NCI-H128 (cell line): Measurements from ENCODE around the gene DNAH3.
"Not testable (repeated sequence)": the region's sequence is repeated elsewhere in the genome, so short reads cannot be mapped to it uniquely, and the experiment has no call there.

Experiments used
- DNase-seq: peaks from one replicate; lab custom pipeline; 2025; ENCODE audit not compliant: unreplicated experiment; lab: John Stamatoyannopoulos, UW

DNAH3 gene, protein sequence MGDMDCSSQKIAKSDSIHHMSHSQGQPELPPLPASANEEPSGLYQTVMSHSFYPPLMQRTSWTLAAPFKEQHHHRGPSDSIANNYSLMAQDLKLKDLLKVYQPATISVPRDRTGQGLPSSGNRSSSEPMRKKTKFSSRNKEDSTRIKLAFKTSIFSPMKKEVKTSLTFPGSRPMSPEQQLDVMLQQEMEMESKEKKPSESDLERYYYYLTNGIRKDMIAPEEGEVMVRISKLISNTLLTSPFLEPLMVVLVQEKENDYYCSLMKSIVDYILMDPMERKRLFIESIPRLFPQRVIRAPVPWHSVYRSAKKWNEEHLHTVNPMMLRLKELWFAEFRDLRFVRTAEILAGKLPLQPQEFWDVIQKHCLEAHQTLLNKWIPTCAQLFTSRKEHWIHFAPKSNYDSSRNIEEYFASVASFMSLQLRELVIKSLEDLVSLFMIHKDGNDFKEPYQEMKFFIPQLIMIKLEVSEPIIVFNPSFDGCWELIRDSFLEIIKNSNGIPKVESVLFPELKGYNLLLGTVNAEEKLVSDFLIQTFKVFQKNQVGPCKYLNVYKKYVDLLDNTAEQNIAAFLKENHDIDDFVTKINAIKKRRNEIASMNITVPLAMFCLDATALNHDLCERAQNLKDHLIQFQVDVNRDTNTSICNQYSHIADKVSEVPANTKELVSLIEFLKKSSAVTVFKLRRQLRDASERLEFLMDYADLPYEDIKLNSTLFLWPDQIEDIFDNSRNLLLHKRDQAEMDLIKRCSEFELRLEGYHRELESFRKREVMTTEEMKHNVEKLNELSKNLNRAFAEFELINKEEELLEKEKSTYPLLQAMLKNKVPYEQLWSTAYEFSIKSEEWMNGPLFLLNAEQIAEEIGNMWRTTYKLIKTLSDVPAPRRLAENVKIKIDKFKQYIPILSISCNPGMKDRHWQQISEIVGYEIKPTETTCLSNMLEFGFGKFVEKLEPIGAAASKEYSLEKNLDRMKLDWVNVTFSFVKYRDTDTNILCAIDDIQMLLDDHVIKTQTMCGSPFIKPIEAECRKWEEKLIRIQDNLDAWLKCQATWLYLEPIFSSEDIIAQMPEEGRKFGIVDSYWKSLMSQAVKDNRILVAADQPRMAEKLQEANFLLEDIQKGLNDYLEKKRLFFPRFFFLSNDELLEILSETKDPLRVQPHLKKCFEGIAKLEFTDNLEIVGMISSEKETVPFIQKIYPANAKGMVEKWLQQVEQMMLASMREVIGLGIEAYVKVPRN (N-terminal part only)

DNA sequence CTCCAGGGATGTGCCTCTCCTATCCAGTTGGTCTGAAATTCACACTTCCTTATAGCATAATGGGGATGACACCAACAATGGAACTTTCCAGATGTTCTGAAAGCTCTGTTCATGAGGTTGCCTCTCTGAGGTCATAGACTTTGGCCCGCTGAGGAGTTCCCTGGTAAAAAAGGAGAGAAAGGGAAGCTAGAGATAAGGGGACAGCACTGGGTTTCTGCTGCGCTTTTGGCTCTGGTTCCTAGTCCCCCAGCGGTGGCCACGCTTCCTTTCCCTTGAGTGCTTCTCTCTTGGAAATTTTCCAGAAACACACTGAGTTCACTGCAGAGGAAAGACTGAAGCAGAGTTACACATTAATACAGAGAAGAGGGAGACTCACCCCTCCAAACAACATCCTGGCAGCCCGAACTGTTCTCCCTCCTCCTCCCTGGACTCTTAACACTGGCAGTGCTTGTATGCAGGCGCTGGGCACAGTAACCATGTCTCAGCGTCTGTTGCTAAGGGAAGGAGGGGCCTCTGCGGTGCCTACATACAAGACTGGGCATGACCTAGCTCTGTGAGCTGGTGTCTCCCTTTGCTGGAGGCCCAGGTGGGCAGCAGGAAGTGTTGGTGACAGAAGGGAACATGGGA is at the start of gene DNAH3:
Gene DNAH3, minus strand, starts transcription at position 472 of the 627 bp plus-strand sequence. CDS start 527 bp downstream, outside the sequence.
- peak; percentile 50 for DNase-seq

DNA sequence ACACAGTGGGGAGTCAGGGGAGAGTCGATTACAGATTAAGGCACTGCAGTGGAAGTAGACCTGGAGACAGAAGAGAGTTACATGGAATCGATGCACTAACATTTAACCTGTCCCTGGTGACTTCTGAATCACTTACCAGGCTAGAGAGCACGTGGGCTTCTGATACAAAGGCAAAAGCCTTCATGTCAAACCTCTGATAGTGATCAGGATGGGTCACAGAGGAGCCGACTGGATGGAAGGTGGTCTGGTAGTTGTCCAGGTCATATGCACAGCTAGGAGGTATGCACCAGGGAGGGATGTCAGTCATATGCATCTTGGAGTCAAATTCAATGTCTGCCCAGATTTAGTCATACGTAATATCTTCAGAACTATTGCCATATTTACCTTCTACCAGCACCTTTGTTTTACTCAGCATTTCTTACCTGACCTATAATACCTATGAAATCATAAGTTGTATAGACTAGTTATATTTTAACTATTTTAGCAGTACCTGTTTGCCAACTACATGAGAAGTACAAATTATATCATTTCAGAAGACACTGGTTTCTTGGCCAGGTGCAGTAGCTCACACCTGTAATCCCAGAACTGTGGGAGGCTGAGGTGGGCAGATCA is 49.1 kb upstream of the DNAH3 start:
- no peak for DNase-seq

DNA sequence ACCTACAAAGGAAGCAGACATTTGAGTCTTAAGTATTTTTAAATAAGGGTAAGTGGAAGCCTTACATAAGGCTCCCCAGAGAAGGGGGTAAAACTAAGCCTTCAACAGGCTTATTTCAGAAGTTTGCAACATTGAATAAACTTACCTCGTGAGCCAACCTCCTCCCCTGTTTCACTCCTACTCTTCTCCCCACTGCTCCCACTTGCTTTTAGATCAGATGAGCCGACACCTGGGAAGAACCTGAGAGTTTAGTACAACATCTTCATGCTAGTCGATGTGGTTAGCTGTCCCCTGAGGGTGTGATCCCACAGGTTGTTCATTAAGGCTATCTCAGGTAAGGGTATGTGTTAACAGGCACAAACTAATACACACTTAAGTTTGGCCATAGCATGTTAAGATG is 47.0 kb upstream of the DNAH3 start:
- DNase-seq = no peak

DNA sequence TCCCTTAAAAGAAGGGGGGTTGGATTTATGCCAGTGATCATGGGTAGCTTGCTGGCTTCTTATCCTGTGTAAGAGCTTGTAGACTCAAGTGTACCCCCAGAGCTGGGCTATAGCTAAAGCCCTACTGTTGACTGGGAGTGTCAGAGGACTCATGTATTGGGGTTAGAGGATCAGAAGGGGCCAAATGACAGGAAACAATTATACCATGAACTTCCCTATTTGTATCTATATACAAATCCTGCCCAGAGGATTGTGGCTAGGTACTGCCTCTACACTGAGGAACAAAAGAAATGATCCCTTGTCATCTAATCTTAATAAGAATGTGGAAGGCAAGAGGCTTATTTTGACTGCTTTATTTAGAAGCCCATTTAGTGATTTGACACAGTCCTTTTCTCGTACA is 46.5 kb upstream of the DNAH3 start:
- no peak for DNase-seq

DNA sequence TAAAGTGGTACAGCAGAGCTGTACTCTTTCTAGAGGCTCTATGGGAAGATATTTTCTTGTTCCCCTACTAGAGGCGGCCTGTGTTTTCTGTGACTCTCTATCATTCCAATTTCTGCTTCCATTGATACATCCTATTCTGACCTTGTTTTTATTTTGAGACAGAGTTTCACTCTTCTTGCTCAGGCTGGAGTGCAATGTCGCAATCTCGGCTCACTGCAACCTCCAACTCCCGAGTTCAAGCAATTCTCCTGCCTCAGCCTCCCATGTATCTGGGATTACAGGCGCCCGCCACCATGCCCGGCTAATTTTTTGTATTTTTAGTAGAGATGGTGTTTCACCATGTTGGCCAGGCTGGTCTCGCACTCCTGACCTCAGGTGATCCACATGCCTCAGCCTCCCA is 44.7 kb upstream of the DNAH3 start:
- not testable (repeated sequence) for DNase-seq

DNA sequence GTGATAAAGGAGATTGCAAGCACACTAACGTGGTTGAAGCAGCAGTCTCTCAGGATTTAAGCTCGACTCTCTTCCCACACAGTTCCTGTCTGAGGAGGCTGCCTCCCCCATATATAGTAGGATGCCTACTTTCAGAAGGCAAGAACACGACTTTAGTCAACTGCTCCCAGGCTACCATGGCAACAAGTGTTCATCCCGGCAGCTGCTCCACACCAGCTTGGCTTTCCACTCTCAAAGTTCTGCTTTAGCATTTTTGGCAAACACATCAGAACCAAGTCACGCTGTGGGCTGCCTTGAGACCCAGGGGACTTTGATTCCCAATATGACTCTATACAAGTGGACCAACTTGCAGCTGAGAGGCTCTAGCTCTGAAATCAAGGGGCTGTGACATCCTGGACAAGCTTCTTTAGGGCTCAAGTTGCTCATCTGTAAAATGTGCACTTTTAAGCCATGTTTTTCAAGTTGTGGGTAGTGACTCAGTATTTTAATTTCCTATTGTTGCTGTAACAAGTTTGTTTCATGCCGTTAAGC is 44.2 kb upstream of the DNAH3 start:
- DNase-seq = no peak

DNA sequence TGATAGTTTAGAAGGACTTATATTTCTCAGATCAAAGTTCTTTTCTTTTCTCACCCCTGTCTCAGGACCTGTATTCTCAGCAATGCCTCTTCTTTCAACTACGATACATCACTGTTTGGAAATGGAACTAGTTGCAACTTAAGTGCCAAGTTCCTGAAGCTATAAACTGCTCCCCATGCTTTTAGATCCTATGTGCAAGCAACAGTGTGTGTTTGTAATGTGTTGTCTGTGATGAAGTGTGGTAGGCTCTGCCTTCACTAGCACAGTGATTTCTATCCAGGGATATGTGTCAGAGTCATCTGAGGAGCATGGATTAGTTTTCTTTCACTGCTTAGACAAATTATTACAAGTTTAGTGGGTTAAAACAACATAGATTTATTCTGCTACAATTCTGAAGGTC is 42.3 kb upstream of the DNAH3 start:
- no peak for DNase-seq

DNA sequence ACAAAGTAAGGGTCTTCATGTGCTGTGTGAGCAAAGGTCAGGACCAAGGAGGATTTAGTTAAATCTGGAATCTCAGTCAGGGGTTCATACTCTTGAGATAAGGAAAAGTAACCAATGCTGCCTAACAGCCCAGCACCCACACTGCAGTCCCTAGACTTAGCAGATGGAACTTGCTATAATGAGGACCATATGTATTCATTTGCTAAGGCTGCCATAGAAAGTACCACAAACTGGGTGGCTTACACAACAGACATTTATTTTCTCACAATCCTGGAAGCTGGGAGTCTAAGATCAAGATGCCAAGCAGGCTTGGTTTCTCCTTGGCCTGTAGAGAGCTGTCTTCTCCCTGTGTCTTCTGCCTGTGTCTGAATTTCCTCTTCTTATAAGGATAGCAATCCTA is 40.0 kb upstream of the DNAH3 start:
- no peak for DNase-seq

DNA sequence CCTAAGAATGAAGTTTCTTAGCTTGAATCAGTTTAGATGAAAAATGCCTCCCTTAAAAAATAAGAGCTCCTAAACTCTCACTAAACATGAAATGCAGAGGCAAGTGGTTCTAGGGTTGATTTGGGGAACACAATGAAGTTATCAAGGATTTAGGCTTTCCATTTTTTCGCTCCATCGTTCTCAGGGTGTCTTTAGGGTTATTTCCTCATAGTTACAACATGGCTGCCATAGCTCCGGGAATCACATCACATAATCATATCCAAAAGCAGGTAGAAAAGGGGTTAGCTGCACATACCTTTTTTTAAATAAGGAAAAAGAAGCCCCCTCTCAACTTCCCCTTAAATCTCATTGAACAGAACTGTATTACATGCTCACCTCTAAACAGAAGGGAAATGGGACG is 39.4 kb upstream of the DNAH3 start:
- no peak for DNase-seq

DNA sequence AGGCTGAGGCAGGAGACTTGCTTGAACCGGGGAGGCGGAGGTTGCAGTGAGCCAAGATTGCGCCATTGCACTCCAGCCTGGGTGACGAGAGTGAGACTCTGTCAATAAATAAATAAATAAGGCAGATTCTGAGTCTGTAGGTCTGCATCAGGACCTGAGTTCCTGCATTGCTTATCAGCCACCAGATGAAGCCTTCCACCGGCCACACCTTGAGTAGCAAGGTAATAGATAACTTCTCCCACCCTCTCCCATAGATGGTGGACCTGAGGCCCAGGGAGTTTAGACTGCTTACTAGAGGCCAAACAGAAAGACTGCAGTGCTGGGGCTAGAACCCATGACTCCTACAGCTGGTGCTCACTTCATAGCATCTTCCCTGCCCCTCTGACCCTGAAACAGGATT is 38.7 kb upstream of the DNAH3 start:
- DNase-seq = no peak

DNA sequence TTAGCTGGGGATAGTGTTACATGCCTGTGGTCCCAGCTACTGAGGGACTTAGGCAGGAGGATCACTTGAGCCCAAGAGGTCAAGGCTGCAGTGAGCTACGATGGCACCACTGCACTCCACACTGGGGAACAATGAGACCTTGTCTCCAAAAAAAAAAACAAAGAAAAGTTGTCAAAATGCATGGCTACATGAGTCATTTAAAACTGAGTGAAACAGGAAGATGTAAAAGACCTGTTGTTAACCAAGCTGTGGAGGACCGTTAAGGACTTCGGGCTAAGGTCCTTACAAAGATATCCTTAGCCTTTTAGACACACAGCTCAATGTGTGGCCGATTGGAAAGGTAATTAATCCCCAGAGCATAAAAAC is 35.7 kb upstream of the DNAH3 start:
- no peak for DNase-seq

DNA sequence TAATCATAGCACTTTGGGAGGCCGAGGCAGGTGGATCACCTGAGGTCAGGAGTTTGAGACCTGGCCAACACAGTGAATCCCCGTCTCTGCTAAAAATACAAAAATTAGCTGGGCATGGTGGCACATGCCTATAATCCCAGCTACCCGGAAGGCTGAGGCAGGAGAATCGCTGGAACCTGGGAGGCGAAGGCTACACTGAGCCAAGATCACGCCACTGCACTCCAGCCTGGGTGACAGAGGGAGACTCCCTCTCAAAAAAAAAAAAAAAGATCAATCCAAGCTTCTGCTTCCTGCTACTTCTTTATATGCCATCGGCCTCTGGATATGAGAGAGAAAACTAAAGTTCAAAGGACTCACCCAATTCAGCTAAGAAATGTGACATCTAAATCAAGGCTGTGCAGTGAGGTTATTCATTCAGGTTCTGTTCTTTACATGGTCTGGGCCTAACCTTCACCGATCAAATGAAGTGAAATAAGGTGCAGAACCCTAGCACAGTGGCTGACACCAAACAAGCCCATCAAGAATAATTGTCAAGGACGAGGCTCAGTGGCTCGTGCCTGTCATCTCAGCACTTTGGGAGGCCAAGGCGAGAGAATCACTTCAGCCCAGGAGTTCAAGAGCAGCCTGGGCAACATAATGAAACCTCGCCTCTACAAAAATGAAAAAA is 35.1 kb upstream of the DNAH3 start:
- no peak for DNase-seq

DNA sequence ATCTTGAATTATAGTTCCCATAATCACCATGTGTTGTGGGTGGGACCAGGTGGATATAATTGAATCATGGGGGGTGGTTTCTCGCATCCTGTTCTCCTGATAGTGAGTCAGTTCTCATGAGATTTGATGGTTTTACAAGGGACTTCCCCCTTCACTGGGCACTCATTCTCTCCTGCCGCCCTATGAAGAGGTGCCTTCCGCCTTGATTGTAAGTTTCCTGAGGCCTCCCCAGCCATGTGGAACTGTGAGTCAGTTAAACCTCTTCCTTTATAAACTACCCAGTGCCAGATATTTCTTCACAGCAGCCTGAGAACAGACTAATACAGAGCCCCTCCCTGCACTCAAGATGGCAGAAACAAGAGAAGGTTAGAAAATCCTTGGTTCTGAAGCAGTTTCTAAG is 34.2 kb upstream of the DNAH3 start:
- no peak for DNase-seq

DNA sequence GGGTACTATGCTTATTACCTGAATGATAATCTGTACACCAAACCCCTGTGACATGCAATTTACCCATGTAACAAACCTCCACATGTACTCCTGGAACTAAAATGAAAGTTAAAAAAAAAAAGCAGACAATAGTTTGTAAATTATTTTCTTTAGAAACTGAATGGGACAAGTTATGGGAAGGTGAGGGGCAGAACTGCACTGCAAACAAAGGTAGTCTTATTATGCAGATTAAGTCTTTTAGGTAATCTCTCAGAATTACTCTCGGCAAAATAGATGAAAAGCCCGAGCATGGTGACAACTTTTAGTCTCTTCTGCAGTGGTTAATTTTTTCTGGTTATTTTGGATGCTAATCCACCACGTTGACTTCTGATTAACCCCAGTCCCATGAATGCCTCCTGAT is 33.3 kb upstream of the DNAH3 start:
- no peak for DNase-seq

DNA sequence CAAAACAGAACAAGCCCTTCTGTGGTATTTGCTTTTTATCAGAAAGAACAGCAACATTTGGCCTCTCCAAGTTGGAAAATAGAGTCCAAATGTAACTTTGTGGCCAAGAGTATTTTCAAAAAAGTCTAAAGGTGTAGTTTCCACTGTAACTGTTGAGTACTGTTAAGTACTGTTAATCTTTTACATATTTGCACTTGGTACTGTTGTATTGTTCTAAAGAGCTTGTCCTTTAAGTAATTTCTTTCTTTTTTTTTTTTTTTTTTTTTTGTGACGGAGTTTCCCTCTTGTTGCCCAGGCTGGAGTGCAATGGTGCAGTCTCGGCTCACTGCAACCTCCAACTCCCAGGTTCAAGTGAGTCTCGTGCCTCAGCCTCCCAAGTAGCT is 29.3 kb upstream of the DNAH3 start:
- no peak for DNase-seq

DNA sequence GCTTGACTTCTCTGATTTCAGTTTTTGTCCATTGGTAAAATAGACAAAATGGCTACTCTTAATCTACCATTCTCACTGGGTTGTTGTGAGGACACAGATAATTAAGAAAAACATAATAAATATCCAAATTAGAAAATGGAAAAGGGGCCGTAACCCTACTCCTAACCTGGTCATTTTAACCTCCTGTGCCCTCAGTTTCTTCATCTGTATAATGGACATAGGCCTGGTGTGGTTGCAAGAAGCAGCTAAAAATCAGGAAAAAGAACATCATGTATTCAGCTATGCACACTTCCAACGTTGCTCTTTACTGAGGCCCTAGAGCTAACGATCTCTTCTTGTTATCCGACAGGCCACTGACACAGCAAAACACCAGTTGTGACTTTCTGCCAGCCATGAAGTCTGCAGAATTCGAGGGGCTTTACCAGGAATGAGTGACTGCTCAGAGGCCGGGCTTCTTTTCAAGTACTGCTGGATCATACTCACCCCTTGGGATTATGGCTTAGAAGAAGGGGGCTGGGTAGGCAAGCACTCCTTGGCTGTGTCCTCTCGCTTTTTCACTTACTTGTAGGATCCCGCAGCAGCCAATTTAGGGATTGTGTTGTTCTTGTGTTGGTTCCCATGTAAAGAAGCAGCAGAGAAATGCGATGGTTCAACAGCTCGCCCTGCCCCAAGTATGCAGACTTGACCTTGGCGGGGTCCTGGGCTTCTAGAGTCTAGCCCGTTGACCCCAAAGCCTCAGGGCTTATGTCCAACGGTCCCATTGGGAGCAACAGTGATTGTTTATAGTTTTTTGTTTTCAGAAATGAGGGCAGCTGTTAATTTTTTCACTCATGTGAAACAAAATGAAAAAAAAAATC is 28.7 kb upstream of the DNAH3 start:
- DNase-seq = no peak

DNA sequence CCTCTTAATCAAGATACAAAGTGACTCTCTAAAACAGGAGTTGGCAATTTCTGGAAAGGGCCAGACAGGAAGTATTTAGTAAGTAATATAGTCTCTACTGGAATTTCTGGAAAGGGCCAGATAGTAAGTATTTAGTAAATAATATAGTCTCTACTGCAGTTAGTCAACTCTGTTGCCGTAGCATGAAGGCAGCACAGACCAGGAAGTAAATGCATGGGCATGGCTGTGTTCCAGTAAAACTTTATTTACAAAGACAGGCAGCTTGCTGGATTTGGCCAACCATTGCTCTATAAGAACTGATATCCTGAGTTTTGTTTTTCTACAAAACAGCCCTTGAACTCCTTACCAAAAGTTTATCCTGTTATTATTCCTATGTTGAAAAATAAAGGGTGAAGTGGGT is 24.8 kb upstream of the DNAH3 start:
- no peak for DNase-seq

DNA sequence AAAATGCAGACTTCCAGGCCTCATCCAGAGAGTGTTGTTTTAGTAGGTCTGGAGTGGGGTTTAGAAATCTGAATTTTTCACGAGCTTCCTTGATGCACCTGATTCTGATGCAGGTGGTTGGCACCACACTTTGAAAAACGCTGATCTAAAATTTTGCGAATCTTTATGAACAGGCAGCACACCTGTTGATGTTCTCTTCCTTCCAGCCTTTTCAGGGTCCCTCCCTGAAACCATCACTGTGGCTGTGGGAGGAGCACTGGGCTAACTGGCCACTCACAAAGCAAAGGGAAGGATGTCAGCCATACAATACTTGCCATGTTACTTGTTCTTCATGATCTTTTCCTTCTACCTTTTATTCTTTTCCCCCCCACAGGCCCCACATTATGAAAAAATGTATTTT is 22.0 kb upstream of the DNAH3 start:
- DNase-seq = no peak

DNA sequence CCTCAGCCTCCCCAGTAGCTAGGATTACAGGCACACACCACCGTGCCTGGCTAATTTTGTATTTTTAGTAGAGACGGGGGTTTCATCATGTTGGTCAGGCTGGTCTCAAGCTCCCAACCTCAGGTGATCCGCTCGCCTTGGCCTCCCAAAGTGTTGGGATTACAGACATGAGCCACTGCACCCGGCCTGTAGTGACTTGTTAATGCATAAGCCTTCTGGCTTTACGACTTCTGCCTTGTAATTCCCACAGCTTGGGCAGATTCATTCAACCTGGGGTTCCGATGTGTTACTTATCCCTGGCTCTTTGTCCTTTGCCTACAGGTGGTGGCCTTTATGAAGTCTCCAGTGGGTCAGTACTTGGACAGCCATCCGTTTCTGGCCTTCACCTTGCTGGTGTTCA is 19.5 kb upstream of the DNAH3 start:
- DNase-seq = not testable (repeated sequence)
